Right lobe of liver (tissue), 6 donors: Measurements from ENCODE around the gene NCMAP. TPM values are rescaled to one million over a fixed set of nuclear protein-coding genes. Genes with fewer than 3 reads are reported as not detected.
A peak's percentile ranks its signal among the peaks of the same experiment; 100 is the strongest.

Experiments
- ATAC-seq, 4 donors: fragments of 200-7000 bp; cut with Tn5 transposase; one replicate each; pipeline ENCODE4 v1.9.1; 2020; ENCODE audit warnings: mild to moderate bottlenecking in 4 of 4, moderate library complexity in 4 of 4
- DNase-seq, 3 donors: peaks; one replicate each; pipeline ENCODE4 v3.0.0-alpha.2; 2020
- H3K27ac ChIP-seq, 3 donors: fragments of 200-600 bp; one replicate each; pipeline ENCODE4 v1.8.0; 2022
- H3K27me3 ChIP-seq, 2 donors: fragments of 200-600 bp; one replicate each; pipeline ENCODE4 v1.8.0; 2022
- H3K36me3 ChIP-seq, 4 donors: fragments of 200-600 bp; sonication (generic) in 1 of 4; one replicate each; pipeline versions ENCODE4 v1.5.1 to v1.8.0; 2017 to 2022; ENCODE audit warnings: control low read depth in 1 of 4
- H3K4me1 ChIP-seq, 4 donors: fragments of 200-600 bp; sonication (generic) in 1 of 4; one replicate each; pipeline versions ENCODE4 v1.5.1 to v1.8.0; 2017 to 2022; ENCODE audit warnings: control low read depth in 1 of 4
- H3K4me3 ChIP-seq, 3 donors: fragments of 200-600 bp; one replicate each; pipeline ENCODE4 v1.8.0; 2022
- H3K9me3 ChIP-seq, 4 donors: fragments of 200-600 bp; sonication (generic) in 1 of 4; one replicate each; pipeline versions ENCODE4 v1.5.1 to v1.8.0; 2017 to 2022; ENCODE audit warnings: control low read depth in 1 of 4
- POLR2A ChIP-seq: fragments of 450-650 bp; IDR thresholded peaks from one replicate; pipeline ENCODE4 v1.6.1; 2017; ENCODE audit warnings: antibody characterized with exemption, mild to moderate bottlenecking
- WGBS: methylation state at CpG from one replicate; pipeline ENCODE4 v1.1.6; 2018; ENCODE audit warnings: low coverage, low lambda C conversion rate; ENCODE audit not compliant: insufficient coverage; ENCODE audit errors: missing lambda C conversion rate; 5-methylcytosine and 5-hydroxymethylcytosine counted together
- intact Hi-C, 2 donors: fragments of 100-400 bp; cut with DNase I; formaldehyde crosslinking; loops; one replicate each; pipeline versions ENCODE4 v1.11.2 to v1.14.1; 2022
- total RNA-seq, 6 experiments: library from RNA; depleted of rRNA in 2 of 6; stranded (reverse); fragments of >200 nt in 2 of 6; fragmentation: NEBNext Ultra II Directional in 3 of 6; extraction: Animal tissue kit (Norgen Biotek cat#: 25700) in 3 of 6; gene quantifications; one replicate each; pipeline versions ENCODE4 v1.1.0 to v1.2.4, GENCODE V29; 2016 to 2023
- TF ChIP-seq, protein P1 (sequence below), 4 donors: fragments of 200-600 bp in 3 of 4; fragments of 450-650 bp in 1 of 4; IDR thresholded peaks; one replicate each; pipeline versions ENCODE4 v1.5.1 to v1.8.0; 2016 to 2022; ENCODE audit warnings: antibody characterized with exemption in 4 of 4, mild to moderate bottlenecking in 2 of 4
- donor health status: DM: no; HTN: yes; CAD: no.
- donor health status: DM: no; HTN: no; CAD: no.
- donor health status: DM: no; HTN: no; CAD: no.
- donor health status: DM: no; HTN: yes; CAD: no.
- donor health status: DM: no; HTN: yes; CAD: no.

NCMAP gene
- total RNA-seq, 6 experiments from 2014 or later, result 0.81 to 2.6 (median 0.99) TPM

DNA sequence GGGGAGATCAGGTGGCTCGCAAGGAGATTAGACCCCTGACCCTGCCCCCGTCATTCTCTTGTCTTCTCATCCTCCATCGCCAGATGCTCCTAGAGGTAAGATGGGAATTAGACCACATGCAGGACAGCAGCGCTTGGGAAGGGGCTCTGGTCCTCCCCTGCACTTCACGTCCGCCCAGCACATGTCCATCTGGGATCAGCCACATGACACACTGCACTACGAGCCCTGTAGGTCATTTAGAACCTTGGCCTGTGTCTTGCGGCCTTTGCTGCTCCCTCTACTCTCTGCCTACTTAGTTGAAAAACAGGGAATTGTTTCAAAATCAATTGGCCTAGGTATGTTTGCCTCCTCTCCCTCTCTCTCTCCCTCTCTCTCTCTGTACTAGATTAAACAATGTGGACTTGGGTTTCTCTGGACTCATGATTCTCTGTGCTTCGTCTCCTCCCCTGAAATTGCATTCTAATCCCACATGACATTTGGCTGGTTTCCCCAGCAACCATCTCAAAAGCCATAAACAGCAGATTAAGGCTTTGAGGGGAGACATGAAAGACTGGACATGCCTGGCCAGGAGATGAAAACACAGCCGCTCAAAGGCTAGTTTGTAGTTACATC is 3.8 kb upstream of the NCMAP start:
- peaks cover 0 to 38% (median 17%) of the 10 kb centered on the region in 4 donors for H3K4me1 ChIP-seq
- H3K4me3 ChIP-seq, result no peak overlapping the region
- no peaks in the 10 kb centered on the region for H3K27me3 ChIP-seq
- DNase-seq, result peak in 2 of 3 donors; percentile 64 to 73
- peak overlapping the region in 2 of 3 donors; percentile 49 to 75 for H3K27ac ChIP-seq
- H3K36me3 ChIP-seq, result no peaks in the 10 kb centered on the region
- WGBS, result 55% methylated on average over 4 of the region's 10 CpGs
- no peaks in the 10 kb centered on the region for H3K9me3 ChIP-seq
- intact Hi-C loops, result loop anchor here in 1 of 2 donors (10.0 kb wide), 1 partner anchor 83 kb away; no protein-coding TSS in a partner anchor
- TF ChIP-seq, protein P1, sequence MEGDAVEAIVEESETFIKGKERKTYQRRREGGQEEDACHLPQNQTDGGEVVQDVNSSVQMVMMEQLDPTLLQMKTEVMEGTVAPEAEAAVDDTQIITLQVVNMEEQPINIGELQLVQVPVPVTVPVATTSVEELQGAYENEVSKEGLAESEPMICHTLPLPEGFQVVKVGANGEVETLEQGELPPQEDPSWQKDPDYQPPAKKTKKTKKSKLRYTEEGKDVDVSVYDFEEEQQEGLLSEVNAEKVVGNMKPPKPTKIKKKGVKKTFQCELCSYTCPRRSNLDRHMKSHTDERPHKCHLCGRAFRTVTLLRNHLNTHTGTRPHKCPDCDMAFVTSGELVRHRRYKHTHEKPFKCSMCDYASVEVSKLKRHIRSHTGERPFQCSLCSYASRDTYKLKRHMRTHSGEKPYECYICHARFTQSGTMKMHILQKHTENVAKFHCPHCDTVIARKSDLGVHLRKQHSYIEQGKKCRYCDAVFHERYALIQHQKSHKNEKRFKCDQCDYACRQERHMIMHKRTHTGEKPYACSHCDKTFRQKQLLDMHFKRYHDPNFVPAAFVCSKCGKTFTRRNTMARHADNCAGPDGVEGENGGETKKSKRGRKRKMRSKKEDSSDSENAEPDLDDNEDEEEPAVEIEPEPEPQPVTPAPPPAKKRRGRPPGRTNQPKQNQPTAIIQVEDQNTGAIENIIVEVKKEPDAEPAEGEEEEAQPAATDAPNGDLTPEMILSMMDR (IDR thresholded peaks at IDR 0.05), result no peak
- no peak for TF ChIP-seq POLR2A
- peak; percentile 48 to 75 (median 58) for ATAC-seq

DNA sequence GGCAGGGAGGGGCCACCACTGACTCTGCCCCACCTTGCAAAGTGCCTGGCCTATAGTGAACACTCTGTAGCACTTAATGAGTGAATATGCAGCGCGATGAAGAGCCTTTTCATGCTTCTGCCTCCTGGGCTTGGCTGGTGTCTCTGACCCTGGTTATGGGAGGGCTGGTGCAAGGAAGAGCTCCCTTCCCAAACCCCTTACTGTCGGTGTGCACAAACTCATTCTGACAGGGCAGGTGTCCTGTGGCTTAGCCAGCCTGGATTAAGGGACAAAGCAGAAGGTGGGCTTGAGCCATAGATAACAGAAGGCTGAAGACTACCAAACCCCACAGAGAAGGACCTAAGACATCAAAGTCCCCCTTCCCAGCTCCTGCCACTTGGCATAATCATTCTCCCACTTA is 2.0 kb upstream of the NCMAP start:
- H3K9me3 ChIP-seq, result no peaks in the 10 kb centered on the region
- H3K36me3 ChIP-seq, result no peaks in the 10 kb centered on the region
- WGBS, result 100% methylated on average over 1 of the region's 3 CpGs
- H3K4me3 ChIP-seq, result no peak overlapping the region
- H3K27me3 ChIP-seq, result no peaks in the 10 kb centered on the region
- H3K4me1 ChIP-seq, result peaks cover 0 to 37% (median 16%) of the 10 kb centered on the region in 4 donors
- no peak overlapping the region for H3K27ac ChIP-seq
- ATAC-seq, result no peak
- no peak for DNase-seq
- TF ChIP-seq, protein P1 (IDR thresholded peaks at IDR 0.05), result no peak
- TF ChIP-seq POLR2A, result no peak
- intact Hi-C loops, result loop anchor here in 1 of 2 donors (10.0 kb wide), 1 partner anchor 81 kb away; no protein-coding TSS in a partner anchor

DNA sequence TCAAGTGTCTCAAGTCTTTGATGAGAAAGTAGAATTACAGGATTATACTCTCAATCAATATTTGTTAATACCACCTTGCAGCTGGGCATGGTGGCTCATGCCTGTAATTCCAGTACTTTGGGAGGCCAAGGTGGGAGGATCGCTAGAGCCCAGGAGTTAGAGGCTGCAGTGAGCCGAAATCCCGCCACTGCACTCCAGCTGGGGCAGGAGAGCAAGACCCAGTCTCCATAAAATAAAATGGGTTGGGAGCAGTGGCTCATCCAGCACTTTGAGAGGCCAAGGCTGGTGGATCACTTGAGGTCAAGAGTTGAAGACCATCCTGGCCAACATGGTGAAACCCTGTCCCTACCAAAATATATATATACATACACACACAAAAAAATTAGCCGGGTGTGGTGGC is 1.2 kb upstream of the NCMAP start:
- Histone ChIP-seq H3K9me3 (no peaks in the 10 kb centered on the region), H3K27me3 (no peaks in the 10 kb centered on the region), H3K4me1 (peaks cover 0 to 29% (median 12%) of the 10 kb centered on the region in 4 donors), H3K4me3 (no peak overlapping the region), H3K36me3 (no peaks in the 10 kb centered on the region), H3K27ac (no peak overlapping the region)
- WGBS, result 100% methylated on average over 1 of the region's 4 CpGs
- ATAC-seq (no peak), DNase-seq (no peak)
- intact Hi-C loops, result loop anchor here in 1 of 2 donors (10.0 kb wide), 1 partner anchor 80 kb away; no protein-coding TSS in a partner anchor
- TF ChIP-seq, protein P1 (IDR thresholded peaks at IDR 0.05), result no peak
- no peak for TF ChIP-seq POLR2A

DNA sequence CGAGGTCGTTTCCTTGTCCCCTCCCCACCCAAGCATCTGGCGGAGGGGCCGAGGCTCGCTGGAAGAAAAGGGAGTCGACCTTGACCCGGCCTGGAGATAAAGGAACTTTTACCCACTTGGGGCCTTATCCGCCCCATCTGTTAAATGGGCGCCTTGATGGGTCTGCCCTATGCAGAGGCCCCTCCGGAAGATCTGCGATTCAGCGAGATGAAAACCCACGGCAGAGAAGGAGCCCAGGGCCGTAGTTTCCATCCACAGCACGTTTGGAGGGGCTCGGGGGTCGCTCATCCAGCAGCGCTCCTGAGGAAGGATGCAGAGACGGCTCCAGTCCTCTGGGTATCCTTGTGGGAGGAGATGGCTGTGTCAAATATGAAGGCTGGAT is 518 bp downstream of the NCMAP start:
- intact Hi-C loops, result loop anchor here in 1 of 2 donors (10.0 kb wide), 1 partner anchor 78 kb away; no protein-coding TSS in a partner anchor
- H3K27ac ChIP-seq, result no peak overlapping the region
- no peak for TF ChIP-seq POLR2A
- TF ChIP-seq, protein P1 (IDR thresholded peaks at IDR 0.05), result no peak
- peak overlapping the region; percentile 31 to 56 (median 51) for H3K4me3 ChIP-seq
- 55% methylated on average over 5 of the region's 19 CpGs for WGBS
- H3K9me3 ChIP-seq, result no peaks in the 10 kb centered on the region
- no peaks in the 10 kb centered on the region for H3K36me3 ChIP-seq
- no peaks in the 10 kb centered on the region for H3K27me3 ChIP-seq
- ATAC-seq (no peak), DNase-seq (no peak)
- H3K4me1 ChIP-seq, result peaks cover 0 to 16% (median 7%) of the 10 kb centered on the region in 4 donors
